Measurements from ENCODE around the gene HCN3. TPM values are rescaled to one million over a fixed set of nuclear protein-coding genes. Genes with fewer than 3 reads are reported as not detected.
"Not testable (repeated sequence)": the region's sequence is repeated elsewhere in the genome, so short reads cannot be mapped to it uniquely, and the experiment has no call there.

Gene HCN3
- total RNA-seq, 1 experiment from 2014 or later = 5.4 TPM

- Mint-ChIP-seq H3K36me3 (ENCODE audit: insufficient read depth in 1 of 3, low read depth in 3 of 3) (peaks cover 8 to 28% (median 27%) of the 10 kb centered on the region in 3 experiments), H3K4me3 (peak overlapping the region; percentile 81 to 84), H3K27ac (peak overlapping the region; percentile 85 to 97 (median 90)), H3K9me3 (peaks cover 0 to 3% of the 10 kb centered on the region in 2 experiments; a peak in 1 of 5 replicates), H3K27me3 (ENCODE audit: low read depth) (peaks cover 41% of the 10 kb centered on the region), H3K4me1 (peaks cover 28 to 37% of the 10 kb centered on the region in 2 experiments)
- Histone ChIP-seq H3K14ac (ENCODE audit: insufficient read depth, low read length) (peak overlapping the region; percentile 86; the same call in 1 of the 2 replicates), H3K9me3 (ENCODE audit: control insufficient read depth, low read depth, low read length) (no peaks in the 10 kb centered on the region), H3K79me2 (ENCODE audit: insufficient read depth, low read length) (no peaks in the 10 kb centered on the region), H2AK5ac (ENCODE audit: insufficient read length, low read length) (no peak overlapping the region), H2BK15ac (ENCODE audit: low read depth, low read length) (no peak overlapping the region), H2AFZ (ENCODE audit: low read length) (no peak overlapping the region), H2BK120ac (ENCODE audit: low read depth, low read length, poor library complexity, severe bottlenecking) (no peak overlapping the region), H3K18ac (ENCODE audit: insufficient read length, low read depth, low read length) (peak overlapping the region; percentile 96), H4K8ac (replicated peaks; ENCODE audit: insufficient read length, low read depth, low read length) (no peak overlapping the region), H2BK20ac (ENCODE audit: low read depth, low read length, poor library complexity, severe bottlenecking) (no peak overlapping the region), H3K79me1 (ENCODE audit: insufficient read depth, low read depth, low read length, poor library complexity, severe bottlenecking) (no peaks in the 10 kb centered on the region), H3K27ac (ENCODE audit: insufficient read length, low read depth, low read length) (peak overlapping the region; percentile 83), H4K91ac (ENCODE audit: insufficient read length, low read depth, low read length) (no peak overlapping the region), H4K20me1 (ENCODE audit: control insufficient read depth, insufficient read depth, insufficient read length) (no peaks in the 10 kb centered on the region), H4K5ac (ENCODE audit: insufficient read length, low read depth, low read length) (peak overlapping the region; percentile 3), H3K4ac (ENCODE audit: low read depth, low read length) (no peak overlapping the region), H2BK5ac (ENCODE audit: insufficient read length, low read length) (no peak overlapping the region), H3K4me1 (ENCODE audit: insufficient read depth, low read length) (no peaks in the 10 kb centered on the region), H3K4me2 (ENCODE audit: insufficient read depth, insufficient read length, low read length) (peak overlapping the region; percentile 91), H3K23me2 (ENCODE audit: insufficient read length, low read depth, low read length, poor library complexity, severe bottlenecking) (peaks cover 9% of the 10 kb centered on the region), H3K27me3 (ENCODE audit: insufficient read depth, low read length) (no peaks in the 10 kb centered on the region; the same call in 1 of the 2 replicates), H3T11ph (ENCODE audit: low read length) (no peak overlapping the region), H2BK12ac (ENCODE audit: insufficient read length, low read depth, low read length) (no peak overlapping the region), H3K9ac (ENCODE audit: extremely low read depth, insufficient read length, low read length) (peak overlapping the region; percentile 88), H3K23ac (ENCODE audit: insufficient read length, low read depth, low read length) (no peak overlapping the region), H3K56ac (ENCODE audit: insufficient read length, low read depth, low read length) (no peak overlapping the region)
- no peak for TF ChIP-seq CTCF (conservative IDR thresholded peaks at IDR 0.05)
- WGBS (ENCODE audit: extremely low coverage, insufficient read length, low lambda C conversion rate) = no CpG with 5 or more reads among the region's 8 CpGs
- DNase-seq = no peak
Measured at GRCh38 chr1:155245163-155245524, 32.1 kb upstream of the HCN3 start.

GRCh38 chr1:155246796-155247195, 30.5 kb upstream of the HCN3 start:
- not testable (repeated sequence) for H2BK5ac ChIP-seq (ENCODE audit: insufficient read length, low read length)

More at GRCh38 chr1:155246796-155247195, 30.5 kb upstream of the HCN3 start:
- H3T11ph ChIP-seq (ENCODE audit: low read length); H2BK120ac ChIP-seq (ENCODE audit: low read depth, low read length, poor library complexity, severe bottlenecking); H3K27ac ChIP-seq (ENCODE audit: insufficient read length, low read depth, low read length); H3K79me1 ChIP-seq (ENCODE audit: insufficient read depth, low read depth, low read length, poor library complexity, severe bottlenecking); H2BK12ac ChIP-seq (ENCODE audit: insufficient read length, low read depth, low read length); H4K5ac ChIP-seq (ENCODE audit: insufficient read length, low read depth, low read length); H3K4ac ChIP-seq (ENCODE audit: low read depth, low read length); H3K27ac Mint-ChIP-seq; H3K18ac ChIP-seq (ENCODE audit: insufficient read length, low read depth, low read length); H3K27me3 ChIP-seq (ENCODE audit: insufficient read depth, low read length); H3K4me3 Mint-ChIP-seq; H2AK5ac ChIP-seq (ENCODE audit: insufficient read length, low read length); H2BK15ac ChIP-seq (ENCODE audit: low read depth, low read length); H3K23ac ChIP-seq (ENCODE audit: insufficient read length, low read depth, low read length); H3K23me2 ChIP-seq (ENCODE audit: insufficient read length, low read depth, low read length, poor library complexity, severe bottlenecking); H3K56ac ChIP-seq (ENCODE audit: insufficient read length, low read depth, low read length); H4K91ac ChIP-seq (ENCODE audit: insufficient read length, low read depth, low read length); DNase-seq; H3K9ac ChIP-seq (ENCODE audit: extremely low read depth, insufficient read length, low read length); H3K4me2 ChIP-seq (ENCODE audit: insufficient read depth, insufficient read length, low read length); H3K9me3 ChIP-seq (ENCODE audit: control insufficient read depth, low read depth, low read length); H4K20me1 ChIP-seq (ENCODE audit: control insufficient read depth, insufficient read depth, insufficient read length); H3K4me1 ChIP-seq (ENCODE audit: insufficient read depth, low read length); H2BK20ac ChIP-seq (ENCODE audit: low read depth, low read length, poor library complexity, severe bottlenecking); H2AFZ ChIP-seq (ENCODE audit: low read length); H4K8ac ChIP-seq (replicated peaks; ENCODE audit: insufficient read length, low read depth, low read length); H3K79me2 ChIP-seq (ENCODE audit: insufficient read depth, low read length); H3K9me3 Mint-ChIP-seq; H3K14ac ChIP-seq (ENCODE audit: insufficient read depth, low read length): not testable (repeated sequence)
- Mint-ChIP-seq H3K27me3 (ENCODE audit: low read depth) (peaks cover 41% of the 10 kb centered on the region), H3K36me3 (ENCODE audit: insufficient read depth in 1 of 3, low read depth in 3 of 3) (peaks cover 8 to 28% (median 27%) of the 10 kb centered on the region in 3 experiments), H3K4me1 (peaks cover 24 to 30% of the 10 kb centered on the region in 2 experiments)
- no CpG with 5 or more reads among the region's 3 CpGs for WGBS (ENCODE audit: extremely low coverage, insufficient read length, low lambda C conversion rate)

Measured in H9 (cell line).